Panc1 (cell line): ENCODE measurements around the gene RNF220.

Experiments
- CTCF ChIP-seq: fragments of 450-650 bp; IDR thresholded peaks from 2 replicates; pipeline ENCODE4 v1.5.1; 2017; ENCODE audit warnings: mild to moderate bottlenecking
- REST ChIP-seq, 2 experiments: IDR thresholded peaks; 2 replicates each; pipeline ENCODE4 v1.6.1; 2011 to 2012; ENCODE audit warnings: low read depth in 2 of 2, control low read depth in 1 of 2, low read length in 1 of 2, mild to moderate bottlenecking in 1 of 2, moderate library complexity in 1 of 2; ENCODE audit not compliant: insufficient read depth in 1 of 2

DNA sequence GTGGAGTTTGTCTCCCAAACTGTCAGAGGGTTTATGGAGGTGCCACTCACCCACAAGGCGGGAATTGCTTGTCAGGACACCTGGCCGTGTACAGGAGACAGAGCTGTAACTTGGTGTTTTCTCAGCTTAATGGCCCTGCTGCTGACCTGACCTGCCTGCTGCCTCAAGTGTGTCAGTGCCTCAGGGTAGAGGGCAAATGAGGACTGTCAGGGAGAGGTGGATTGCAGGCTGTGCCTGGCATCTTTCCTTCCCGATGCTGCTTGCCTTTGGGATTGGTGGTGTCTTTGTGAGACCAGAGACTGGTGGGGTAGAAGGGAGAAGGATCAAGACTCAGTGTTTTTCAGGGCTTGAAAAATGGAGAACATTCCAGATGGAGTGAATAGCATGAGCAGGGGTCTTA, 237.9 kb downstream of the RNF220 start:
- TF ChIP-seq CTCF (no peak), REST (IDR thresholded peaks at IDR 0.05; ENCODE audit: insufficient read depth in 1 of 2, low read depth in 2 of 2, low read length in 1 of 2) (no peak)
